Measurements from ENCODE around the gene CCDC12. TPM values are rescaled to one million over a fixed set of nuclear protein-coding genes. Genes with fewer than 3 reads are reported as not detected.

The CCDC12 gene
- total and polyA plus RNA-seq, 5 experiments from 2014 or later: 58.8 to 106 (median 81.9) TPM

DNA sequence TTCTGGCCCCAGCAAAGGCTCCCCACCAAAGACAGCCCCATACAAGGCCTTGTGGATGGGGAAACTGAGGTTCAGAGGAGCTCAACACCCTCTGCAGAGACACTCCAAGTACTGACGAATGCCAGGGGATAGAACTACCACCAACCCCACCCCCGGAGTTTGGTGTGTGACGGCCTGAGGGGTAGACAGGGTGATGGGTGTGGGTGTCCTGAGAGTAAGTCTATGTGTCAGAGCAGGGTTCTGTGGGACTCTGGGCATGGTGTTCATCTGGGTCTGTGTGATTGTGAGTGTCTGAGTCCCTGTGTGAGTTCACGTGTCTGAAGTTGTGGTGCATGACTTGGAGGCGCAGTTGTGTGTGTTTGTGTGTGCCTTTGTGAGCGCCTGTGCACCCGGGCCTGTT is 91.6 kb downstream of the CCDC12 start:
- Mint-ChIP-seq H3K27ac (no peak overlapping the region), H3K36me3 (no peaks in the 10 kb centered on the region), H3K27me3 (peaks cover 20 to 43% (median 30%) of the 10 kb centered on the region in 5 donors), H3K4me3 (peak overlapping the region in 4 of 10 donors; percentile 49 to 55 (median 51)), H3K4me1 (peaks cover 2 to 18% (median 7%) of the 10 kb centered on the region in 4 donors), H3K9me3 (no peaks in the 10 kb centered on the region)
- DNase-seq (no peak), ATAC-seq (no peak)
- POLR2A ChIA-PET: interaction anchor here (0.6 kb wide), 1 partner anchor 194 kb away, joined by 4 read pairs; no protein-coding TSS in a partner anchor

DNA sequence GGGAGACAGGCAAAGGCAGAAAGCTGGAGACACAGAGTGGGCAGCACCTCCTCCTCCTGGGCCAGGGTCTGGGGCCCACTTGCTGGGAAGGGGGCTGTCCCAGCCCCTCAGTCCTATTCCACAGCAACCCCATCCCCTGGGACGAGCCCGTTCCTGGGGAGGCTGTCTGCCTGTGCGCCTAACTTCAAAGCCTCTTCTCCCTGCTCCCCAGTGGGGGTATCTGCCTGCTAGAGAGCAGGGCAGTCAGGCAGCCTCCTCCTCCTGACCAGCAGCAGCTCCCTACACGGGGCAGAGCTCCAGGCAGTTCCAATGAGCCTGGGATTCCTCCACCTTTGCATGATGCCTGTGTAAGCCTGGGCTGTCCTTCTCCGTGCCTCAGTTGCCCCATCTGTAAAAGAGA is 92.1 kb downstream of the CCDC12 start:
- Mint-ChIP-seq H3K4me3 (peak overlapping the region in 4 of 10 donors; percentile 38 to 52 (median 46)), H3K27me3 (peaks cover 19 to 48% (median 31%) of the 10 kb centered on the region in 5 donors), H3K27ac (no peak overlapping the region), H3K4me1 (peaks cover 1 to 19% (median 7%) of the 10 kb centered on the region in 4 donors), H3K9me3 (no peaks in the 10 kb centered on the region), H3K36me3 (no peaks in the 10 kb centered on the region)
- POLR2A ChIA-PET: interaction anchor here (0.6 kb wide), 1 partner anchor 193 kb away, joined by 4 read pairs; no protein-coding TSS in a partner anchor
- DNase-seq (no peak), ATAC-seq (no peak)

DNA sequence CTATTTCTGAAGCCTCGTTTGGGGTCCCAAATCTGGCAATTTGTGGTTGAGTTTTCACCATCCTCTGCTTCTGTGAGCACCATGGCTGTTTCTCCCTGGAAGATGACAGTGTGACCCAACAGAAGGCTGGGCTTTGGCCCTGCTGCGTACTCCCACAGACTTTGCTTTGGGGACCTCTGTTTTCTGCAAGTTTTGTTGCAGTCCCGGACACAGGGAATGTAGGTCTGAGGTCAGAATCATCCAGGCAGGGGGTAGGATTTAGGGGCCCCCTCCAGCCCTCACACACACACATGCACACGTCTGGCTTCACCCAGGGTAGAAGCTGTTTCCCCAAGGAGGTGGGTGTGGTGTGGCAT is 92.7 kb downstream of the CCDC12 start:
- ATAC-seq (no peak), DNase-seq (no peak)
- H3K27ac Mint-ChIP-seq: peak overlapping the region in 2 of 10 donors; percentile 12 to 37
- peak overlapping the region in 9 of 10 donors; percentile 24 to 70 (median 54) for H3K4me3 Mint-ChIP-seq
- POLR2A ChIA-PET: no interaction called here
- H3K27me3 Mint-ChIP-seq: peaks cover 21 to 55% (median 34%) of the 10 kb centered on the region in 5 donors
- peaks cover 0 to 23% (median 7%) of the 10 kb centered on the region in 4 donors for H3K4me1 Mint-ChIP-seq
- H3K36me3 Mint-ChIP-seq: no peaks in the 10 kb centered on the region
- no peaks in the 10 kb centered on the region for H3K9me3 Mint-ChIP-seq

DNA sequence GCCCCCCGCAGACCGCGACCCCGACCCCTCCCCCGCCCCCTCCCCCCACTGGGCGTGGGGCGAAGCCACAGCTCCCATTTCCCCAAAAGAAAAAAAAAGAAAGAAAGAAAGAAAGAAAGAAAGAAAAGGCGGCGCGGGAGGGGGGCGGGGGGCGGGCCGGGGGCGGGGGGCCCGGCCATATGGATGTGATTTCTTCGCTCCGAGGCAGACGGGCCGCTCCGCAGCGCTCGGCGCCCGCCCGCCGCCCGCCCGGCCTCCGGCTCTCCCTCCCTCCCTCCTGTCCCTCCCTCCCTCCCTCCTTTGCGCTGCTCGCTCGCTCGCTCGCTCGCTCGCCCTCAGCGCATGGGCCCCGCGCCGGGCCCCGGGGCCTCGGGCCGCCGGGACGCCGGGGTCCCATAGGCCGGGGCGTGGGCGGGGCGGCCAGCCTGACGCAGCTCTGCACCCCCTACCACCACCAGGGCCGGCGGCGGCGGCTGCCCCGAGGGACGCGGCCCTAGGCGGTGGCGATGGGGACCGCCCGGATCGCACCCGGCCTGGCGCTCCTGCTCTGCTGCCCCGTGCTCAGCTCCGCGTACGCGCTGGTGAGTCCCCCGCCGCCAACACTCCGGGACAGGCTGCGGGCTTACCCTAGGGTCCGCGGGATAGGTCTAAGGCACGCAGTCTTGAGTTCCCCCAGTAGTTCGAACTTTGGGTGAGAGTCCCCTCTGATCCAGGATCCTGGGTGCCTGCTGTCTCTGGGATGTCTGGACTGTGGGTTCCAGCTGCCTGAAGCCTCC is 93.3 kb downstream of the CCDC12 start:
- Mint-ChIP-seq H3K36me3 (no peaks in the 10 kb centered on the region), H3K9me3 (no peaks in the 10 kb centered on the region), H3K4me3 (peak overlapping the region in 9 of 10 donors; percentile 31 to 81 (median 60)), H3K27me3 (peaks cover 21 to 56% (median 34%) of the 10 kb centered on the region in 5 donors), H3K4me1 (peaks cover 0 to 25% (median 7%) of the 10 kb centered on the region in 4 donors), H3K27ac (peak overlapping the region in 1 of 10 donors; percentile 37)
- DNase-seq: peak in 1 of 10 donors; percentile 6
- POLR2A ChIA-PET: no interaction called here
- peak; percentile 44 to 70 for ATAC-seq

DNA sequence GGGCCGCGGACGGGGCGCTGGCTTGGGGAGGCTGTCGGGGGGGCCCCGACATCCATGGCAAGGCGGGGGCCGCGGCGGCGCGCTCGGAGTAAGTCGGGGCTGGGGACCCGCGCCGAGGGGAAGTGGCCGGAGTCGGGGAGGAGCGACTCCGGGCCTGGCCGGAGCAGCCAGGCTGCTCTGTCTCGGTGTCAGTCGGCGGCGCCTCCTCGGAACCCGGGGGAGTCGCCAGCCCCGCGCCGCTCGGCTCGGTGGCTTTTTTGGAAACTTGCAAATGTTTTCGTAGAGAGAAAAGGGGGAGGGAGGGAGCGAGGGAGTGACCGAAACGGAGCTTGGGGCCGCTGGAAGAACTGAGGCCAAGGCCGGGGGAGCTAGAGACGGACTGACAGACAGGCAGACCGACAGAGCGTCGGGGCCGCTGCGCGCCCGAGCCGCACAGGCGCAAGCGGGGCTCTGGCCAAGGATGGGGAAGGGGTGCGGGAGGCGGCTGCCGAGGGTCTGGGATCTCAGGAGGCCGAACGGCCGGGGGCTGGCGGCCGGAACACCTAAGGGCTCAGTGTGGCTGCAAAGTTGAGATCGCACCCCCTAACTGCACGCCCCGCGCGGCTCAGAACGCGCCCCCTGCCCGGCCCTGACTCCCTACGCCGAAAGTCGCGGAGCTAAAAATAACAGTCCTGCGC is 94.0 kb downstream of the CCDC12 start:
- peak; percentile 16 to 36 for ATAC-seq
- Mint-ChIP-seq H3K36me3 (no peaks in the 10 kb centered on the region), H3K9me3 (no peaks in the 10 kb centered on the region), H3K4me1 (peaks cover 0 to 25% (median 7%) of the 10 kb centered on the region in 4 donors), H3K4me3 (peak overlapping the region; percentile 60 to 81 (median 71)), H3K27me3 (peaks cover 19 to 56% (median 33%) of the 10 kb centered on the region in 5 donors), H3K27ac (no peak overlapping the region)
- DNase-seq: no peak
- POLR2A ChIA-PET: no interaction called here

DNA sequence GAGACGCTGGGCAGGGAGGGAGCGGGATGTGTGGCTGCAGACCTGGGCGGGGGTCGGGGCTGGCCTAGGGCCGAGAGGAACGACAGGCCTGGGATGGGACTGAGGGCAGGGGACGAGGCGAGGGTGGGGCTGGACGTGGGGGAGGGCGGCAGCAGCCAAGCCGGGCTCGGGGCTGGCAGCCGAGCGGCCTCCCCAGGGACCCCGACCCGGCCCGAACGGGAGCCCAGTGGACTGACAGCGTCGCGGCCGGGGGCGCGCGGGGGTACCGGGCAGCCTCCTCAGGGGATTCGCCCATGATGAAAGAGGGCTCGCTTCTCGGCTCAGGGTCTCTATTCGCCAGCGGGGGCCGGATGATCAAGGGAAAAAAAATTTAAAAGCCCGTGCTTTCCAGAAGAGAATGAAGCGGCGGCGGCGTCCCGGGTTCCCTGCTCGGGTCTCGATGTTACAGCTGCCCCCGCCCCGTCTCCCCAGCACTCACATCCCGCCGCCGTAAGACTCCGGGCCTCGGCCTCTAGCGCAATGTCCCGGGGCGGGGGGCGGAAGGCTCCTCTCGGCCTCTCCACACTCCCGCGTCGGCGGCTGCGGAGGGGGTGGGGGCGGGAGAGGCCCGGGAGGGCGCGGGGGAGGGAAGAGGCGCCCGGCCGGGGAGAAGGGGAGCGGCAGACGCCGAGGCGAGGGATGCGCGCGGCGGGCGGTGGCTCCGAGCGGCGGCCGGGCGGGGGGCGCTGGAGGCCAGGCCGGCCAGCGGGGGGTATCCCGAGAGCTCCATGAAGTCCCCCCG is 94.8 kb downstream of the CCDC12 start:
- DNase-seq (peak in 3 of 10 donors; percentile 7 to 21 (median 13)), ATAC-seq (peak; percentile 60 to 61)
- POLR2A ChIA-PET: interaction anchor here (1.1 kb wide), 1 partner anchor 13 kb away, joined by 4 read pairs; no protein-coding TSS in a partner anchor
- Mint-ChIP-seq H3K27me3 (peaks cover 17 to 56% (median 33%) of the 10 kb centered on the region in 5 donors), H3K4me3 (peak overlapping the region; percentile 52 to 83 (median 67)), H3K27ac (no peak overlapping the region), H3K4me1 (peaks cover 0 to 25% (median 7%) of the 10 kb centered on the region in 4 donors), H3K36me3 (no peaks in the 10 kb centered on the region), H3K9me3 (no peaks in the 10 kb centered on the region)

DNA sequence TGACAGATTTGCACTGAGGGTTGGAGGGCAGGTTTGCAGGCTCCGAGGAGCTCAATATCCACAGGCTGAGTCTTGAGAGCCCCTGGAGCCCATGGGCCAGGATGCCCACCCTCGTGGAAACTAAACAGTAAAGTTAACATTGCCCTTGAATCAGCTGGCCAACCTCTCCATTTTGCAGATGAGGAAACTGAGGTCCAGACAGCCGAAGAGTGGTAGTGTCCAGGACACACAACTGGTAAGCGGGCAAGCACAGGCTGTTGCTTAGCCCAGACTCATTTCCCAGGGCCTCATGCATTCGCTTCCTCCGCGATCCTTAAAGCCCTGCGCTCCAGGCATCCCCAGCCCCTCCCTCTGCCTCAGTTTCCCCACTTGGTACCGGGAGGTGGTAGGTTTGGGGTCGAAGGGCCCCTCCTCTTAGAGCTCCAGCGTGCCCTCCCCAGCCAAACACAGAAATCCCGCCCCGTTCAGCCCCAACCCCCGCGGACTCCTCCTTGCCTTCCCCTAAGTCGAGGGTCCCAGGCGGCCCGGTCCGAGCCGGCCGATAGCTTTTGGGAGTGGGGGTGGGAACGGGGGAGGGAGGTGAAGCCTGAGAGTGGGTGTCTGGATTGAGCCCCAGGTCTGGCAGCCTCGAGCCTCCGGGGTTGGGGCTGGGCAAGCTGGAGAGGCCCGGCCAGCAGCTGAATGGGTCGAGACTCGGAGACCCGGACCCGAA is 95.5 kb downstream of the CCDC12 start:
- peak overlapping the region; percentile 37 to 72 (median 66) for H3K4me3 Mint-ChIP-seq
- POLR2A ChIA-PET: interaction anchor here (1.1 kb wide), 1 partner anchor 13 kb away, joined by 4 read pairs; no protein-coding TSS in a partner anchor
- H3K4me1 Mint-ChIP-seq: peaks cover 0 to 25% (median 7%) of the 10 kb centered on the region in 4 donors
- peaks cover 17 to 56% (median 33%) of the 10 kb centered on the region in 5 donors for H3K27me3 Mint-ChIP-seq
- ATAC-seq (no peak), DNase-seq (no peak)
- no peak overlapping the region for H3K27ac Mint-ChIP-seq
- no peaks in the 10 kb centered on the region for H3K36me3 Mint-ChIP-seq
- H3K9me3 Mint-ChIP-seq: no peaks in the 10 kb centered on the region

DNA sequence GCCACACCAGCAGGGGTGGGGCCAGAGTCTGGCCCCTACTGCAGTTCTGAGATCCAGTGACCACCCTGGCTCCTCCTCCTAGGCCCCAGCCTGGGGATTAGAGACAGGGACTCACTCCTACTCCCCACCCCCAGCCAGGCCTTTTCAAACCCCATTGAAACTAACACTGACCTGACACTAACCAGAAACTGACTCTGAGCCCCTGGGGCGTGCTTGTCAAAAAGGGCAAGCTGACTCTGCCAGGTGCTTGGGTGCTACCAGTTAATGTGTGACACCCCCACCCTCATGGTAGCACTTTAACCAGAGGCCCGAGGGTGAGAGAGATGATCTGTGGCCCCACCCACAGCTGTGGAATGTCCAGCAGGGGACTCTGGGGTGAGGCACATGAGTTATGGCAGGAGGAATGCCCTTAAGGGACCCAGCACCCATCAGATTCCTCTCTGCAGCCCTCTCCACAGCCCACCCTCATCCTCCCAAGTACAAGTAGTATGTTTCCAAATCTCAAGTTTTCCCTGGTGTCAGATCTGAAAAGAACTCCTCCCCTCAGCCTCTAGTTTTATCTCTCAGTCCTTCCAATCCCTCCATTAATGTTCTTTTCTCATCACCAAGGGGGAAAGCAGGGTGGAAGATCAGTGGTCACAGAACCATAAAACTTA is 97.6 kb downstream of the CCDC12 start:
- no peaks in the 10 kb centered on the region for H3K9me3 Mint-ChIP-seq
- H3K4me1 Mint-ChIP-seq: peaks cover 2 to 29% (median 15%) of the 10 kb centered on the region in 4 donors
- DNase-seq (no peak), ATAC-seq (no peak)
- no peak overlapping the region for H3K4me3 Mint-ChIP-seq
- POLR2A ChIA-PET: no interaction called here
- H3K27me3 Mint-ChIP-seq: peaks cover 12 to 36% (median 25%) of the 10 kb centered on the region in 5 donors
- H3K36me3 Mint-ChIP-seq: no peaks in the 10 kb centered on the region
- no peak overlapping the region for H3K27ac Mint-ChIP-seq

DNA sequence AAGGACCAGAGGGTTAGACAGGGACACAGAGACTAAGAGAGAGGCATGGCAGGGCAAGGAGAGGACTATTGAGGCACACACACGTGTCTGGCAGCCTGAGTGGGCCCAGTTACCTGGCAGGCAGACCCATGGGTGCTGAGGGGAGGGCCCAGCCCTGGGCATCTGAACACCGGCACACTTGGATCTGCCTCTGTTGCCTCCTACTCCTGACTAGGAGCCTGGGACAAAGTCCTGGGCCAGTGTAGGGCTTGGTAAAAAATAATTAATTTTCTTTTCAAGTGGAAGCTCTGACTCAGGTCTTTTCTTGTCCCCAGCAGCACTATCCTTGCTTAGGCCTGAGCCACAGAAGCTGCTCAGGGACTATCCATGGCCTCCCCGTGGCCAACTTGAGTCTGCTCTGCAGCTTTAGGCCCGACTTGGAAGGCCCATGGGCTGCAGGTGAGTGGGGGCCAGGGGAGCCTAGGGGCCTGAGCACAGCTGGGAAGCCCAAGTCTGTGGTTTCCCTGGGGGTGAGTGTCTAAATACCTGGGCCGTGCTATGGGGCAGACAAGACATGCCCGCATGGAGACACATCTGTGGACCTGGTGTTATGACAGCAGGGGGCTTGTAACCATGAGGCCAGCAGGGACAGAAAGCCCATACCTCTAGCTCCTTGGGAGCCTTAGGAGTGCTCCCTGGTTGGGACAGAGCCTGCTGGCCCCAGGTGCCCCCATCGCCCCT is 99.0 kb downstream of the CCDC12 start, which contains the start of gene PTH1R:
TSS of gene PTH1R (plus strand) at position 316 of the 720 bp plus-strand sequence. CDS start 5,839 bp downstream, outside the sequence.
- H3K27me3 Mint-ChIP-seq: peaks cover 10 to 31% (median 19%) of the 10 kb centered on the region in 5 donors
- no peak within 1 kb of the TSS for H3K4me3 Mint-ChIP-seq
- no peak for DNase-seq
- H3K27ac Mint-ChIP-seq: no peak within 1 kb of the TSS
- peaks cover 6 to 36% (median 20%) of the 10 kb centered on the region in 4 donors for H3K4me1 Mint-ChIP-seq
- no peaks in the 10 kb centered on the region for H3K36me3 Mint-ChIP-seq
- no peak for ATAC-seq
- no peaks in the 10 kb centered on the region for H3K9me3 Mint-ChIP-seq
- POLR2A ChIA-PET: no interaction called here

DNA sequence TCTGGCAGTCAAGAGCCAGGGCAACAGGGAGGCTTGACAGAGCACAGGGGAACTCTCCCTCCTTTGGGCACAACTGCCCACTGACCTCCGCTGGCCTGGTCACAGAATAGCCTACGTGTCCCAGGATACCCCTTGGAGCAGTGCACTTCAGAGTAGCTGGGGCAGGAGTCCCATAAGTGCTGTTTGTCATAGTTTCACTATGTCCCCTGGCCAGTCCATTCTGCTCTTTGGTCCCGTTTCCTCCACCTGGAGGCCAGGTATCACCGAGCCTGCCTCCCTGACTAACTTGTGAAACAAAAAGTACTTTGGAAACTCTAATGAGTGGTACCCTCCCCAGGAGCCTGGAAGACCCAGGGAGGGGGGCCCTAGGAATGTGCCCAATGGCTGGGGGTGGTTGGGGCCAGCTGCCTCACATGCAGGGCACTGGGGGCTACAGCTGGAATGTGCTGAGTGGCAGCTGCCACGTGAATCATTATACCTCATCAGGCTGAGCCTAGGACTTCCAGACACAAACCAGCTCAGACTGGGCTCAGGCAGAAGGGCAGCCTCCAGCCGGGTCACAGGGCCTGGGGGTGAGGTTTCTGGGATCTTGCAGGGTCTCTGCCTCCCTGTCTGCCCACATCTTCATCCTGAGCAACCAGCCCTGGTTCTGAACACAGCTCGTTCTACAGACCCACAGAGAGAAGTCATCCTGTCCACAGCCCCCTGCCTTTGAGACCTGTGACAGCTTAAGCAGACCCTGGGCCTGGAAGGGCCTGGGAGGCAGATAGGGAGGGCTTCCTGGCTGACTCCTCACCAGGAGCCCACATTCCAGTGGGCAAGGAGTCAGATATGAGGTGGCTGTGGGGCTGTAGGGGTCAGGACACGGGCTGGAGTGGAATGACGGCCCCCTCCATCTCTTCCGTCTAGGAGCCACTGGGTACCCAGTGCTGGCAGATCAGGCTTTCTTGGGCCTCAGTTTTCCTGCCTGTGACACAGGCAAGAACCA is 99.9 kb downstream of the CCDC12 start:
- Mint-ChIP-seq H3K36me3 (no peaks in the 10 kb centered on the region), H3K27ac (no peak overlapping the region), H3K9me3 (no peaks in the 10 kb centered on the region), H3K4me1 (peaks cover 6 to 36% (median 20%) of the 10 kb centered on the region in 4 donors), H3K27me3 (peaks cover 10 to 29% (median 17%) of the 10 kb centered on the region in 5 donors), H3K4me3 (no peak overlapping the region)
- POLR2A ChIA-PET: no interaction called here
- DNase-seq: no peak
- no peak for ATAC-seq
